K562 (cell line): ENCODE results near the gene ZMPSTE24. TPM values are rescaled to one million over a fixed set of nuclear protein-coding genes. Genes with fewer than 3 reads are reported as not detected.

Source experiments
- ATAC-seq: fragments of 200-7000 bp; cut with Tn5 transposase; 3 replicates; pipeline ENCODE4 v1.9.1; 2020; ENCODE audit warnings: moderate library complexity
- BruUV-seq: library from RNA; stranded (reverse); fragments of 400-500 nt; replicated peaks from 2 replicates; lab custom pipeline; 2021; lab: Mats Ljungman, UMichigan
- CTCF ChIA-PET: fragments of 300-600 bp; formaldehyde crosslinking; extraction: SDS; loops from one replicate; lab custom pipeline; 2021; ENCODE audit warnings: low intra/inter-chr PET ratio; lab: Yijun Ruan, JAX
- POLR2A ChIA-PET: fragments of 300-600, 350-650 bp; sonication (Branson Sonifier 250); formaldehyde crosslinking; extraction: SDS; loops from one replicate; lab custom pipeline; 2021; ENCODE audit warnings: antibody characterized with exemption, inconsistent platforms; lab: Yijun Ruan, JAX
- DNase-seq, 4 experiments: peaks; one replicate each; pipeline versions ENCODE4 v3.0.0 to v3.0.0-alpha.2; 2011 to 2018; ENCODE audit warnings: low spot score in 3 of 4, mixed read lengths in 3 of 4; ENCODE audit errors: extremely low read depth in 1 of 4
- FAIRE-seq: peaks from 2 replicates; lab custom pipeline; 2011; peaks lifted over from hg19 to GRCh38; lab: Jason Lieb, UNC
- H2AFZ ChIP-seq: 2 replicates; pipeline ENCODE4 v1.6.0; 2011; ENCODE audit warnings: low read depth, low read length, control low read depth, inconsistent platforms
- H3K27ac ChIP-seq: fragments of 200-600 bp; 3 replicates; pipeline ENCODE4 v1.8.0; 2011; ENCODE audit warnings: low read depth, mild to moderate bottlenecking, control low read depth, inconsistent platforms, low read length, moderate library complexity, mixed read lengths; ENCODE audit errors: extremely low read depth
- H3K27me3 ChIP-seq, 2 experiments: fragments of 300-600 bp in 1 of 2; 2 replicates in 1 of 2; 3 replicates in 1 of 2; pipeline versions ENCODE4 v1.6.0 to v1.8.0; 2011; ENCODE audit warnings: inconsistent platforms in 2 of 2, low read length in 2 of 2, mild to moderate bottlenecking in 1 of 2, mixed read lengths in 1 of 2, moderate library complexity in 1 of 2; ENCODE audit not compliant: control insufficient read depth in 2 of 2, insufficient read depth in 2 of 2
- H3K36me3 ChIP-seq: fragments of 300-600 bp; 3 replicates; pipeline ENCODE4 v1.8.0; 2011; ENCODE audit warnings: mild to moderate bottlenecking, low read length, inconsistent platforms; ENCODE audit not compliant: control insufficient read depth, insufficient read depth
- H3K4me1 ChIP-seq, 2 experiments: fragments of 200-600 bp in 1 of 2; replicated peaks in 1 of 2; 2 replicates in 1 of 2; 3 replicates in 1 of 2; pipeline versions ENCODE4 v1.5.1 to v1.8.0; 2011; ENCODE audit warnings: inconsistent platforms in 2 of 2, low read length in 2 of 2, mild to moderate bottlenecking in 1 of 2, mixed read lengths in 1 of 2, moderate library complexity in 1 of 2; ENCODE audit not compliant: control insufficient read depth in 2 of 2, insufficient read depth in 2 of 2
- H3K4me2 ChIP-seq: 2 replicates; pipeline ENCODE4 v1.6.1; 2011; ENCODE audit warnings: low read length, control low read depth, inconsistent platforms, mixed read lengths; ENCODE audit not compliant: insufficient read depth
- H3K4me3 ChIP-seq: fragments of 200-600 bp; sonication (generic), shearing (Covaris generic); 2 replicates; pipeline ENCODE4 v1.5.1; 2016; ENCODE audit warnings: control low read depth, inconsistent platforms
- H3K79me2 ChIP-seq: fragments of 200-600 bp; 3 replicates; pipeline ENCODE4 v1.8.0; 2011; ENCODE audit warnings: low read length, inconsistent platforms; ENCODE audit not compliant: control insufficient read depth, insufficient read depth
- H3K9ac ChIP-seq, 2 experiments: 2 replicates each; pipeline versions ENCODE4 v1.6.0 to v1.6.1; 2011; ENCODE audit warnings: low read depth in 2 of 2, low read length in 2 of 2, control low read depth in 1 of 2, inconsistent platforms in 1 of 2, mild to moderate bottlenecking in 1 of 2, mixed read lengths in 1 of 2; ENCODE audit not compliant: insufficient read depth in 1 of 2
- H3K9me1 ChIP-seq: one replicate; pipeline ENCODE4 v1.6.0; 2011; ENCODE audit warnings: inconsistent platforms, mild to moderate bottlenecking, low read length, moderate library complexity; ENCODE audit not compliant: control insufficient read depth, insufficient read depth
- H3K9me3 ChIP-seq: replicated peaks from 2 replicates; pipeline ENCODE4 v1.5.1; 2011; ENCODE audit warnings: low read depth, low read length, inconsistent platforms; ENCODE audit not compliant: control insufficient read depth, insufficient read depth
- H4K20me1 ChIP-seq: replicated peaks from 2 replicates; pipeline ENCODE4 v1.6.1; 2011; ENCODE audit warnings: low read length, inconsistent platforms, mixed read lengths; ENCODE audit not compliant: control insufficient read depth, insufficient read depth
- ARID2 ChIP-seq: fragments of 450-650 bp; IDR thresholded peaks from 2 replicates; pipeline ENCODE4 v1.6.1; 2017; ENCODE audit warnings: antibody characterized with exemption, mild to moderate bottlenecking
- CC2D1A ChIP-seq: fragments of 450-650 bp; IDR thresholded peaks from 2 replicates; pipeline ENCODE4 v1.6.1; 2017; ENCODE audit warnings: mild to moderate bottlenecking
- ELF2 ChIP-seq: fragments of 250-450 bp; sonication (Bioruptor Pico); IDR thresholded peaks from 2 replicates; pipeline ENCODE4 v1.5.0; 2021; ENCODE audit warnings: mild to moderate bottlenecking
- RAD21 ChIP-seq, 2 experiments: fragments of 250-450 bp in 1 of 2; fragments of 450-650 bp in 1 of 2; sonication (Bioruptor Pico) in 1 of 2; formaldehyde crosslinking in 1 of 2; IDR thresholded peaks in 1 of 2; conservative IDR thresholded peaks in 1 of 2; 2 replicates each; pipeline versions ENCODE4 v1.4.0 to v1.8.0; 2020 to 2022; ENCODE audit warnings: mild to moderate bottlenecking in 2 of 2, moderate library complexity in 1 of 2
- SMC3 ChIP-seq: conservative IDR thresholded peaks from 2 replicates; pipeline ENCODE4 v1.6.1; 2011; ENCODE audit warnings: low read depth, low read length, improper control_type of control experiment; ENCODE audit not compliant: insufficient read depth
- STAG1 ChIP-seq: sonication (generic); formaldehyde crosslinking; IDR thresholded peaks from 2 replicates; pipeline ENCODE4 v1.5.0; 2020; ENCODE audit warnings: missing genetic modification reagents, borderline replicate concordance
- ZNF143 ChIP-seq: sonication (generic); formaldehyde crosslinking; IDR thresholded peaks from 2 replicates; pipeline ENCODE4 v1.9.0; 2022; ENCODE audit warnings: mild to moderate bottlenecking, missing genetic modification reagents
- ZNF197 ChIP-seq: fragments of 200-800 bp; sonication (Bioruptor generic); IDR thresholded peaks from 2 replicates; pipeline ENCODE4 v1.6.1; 2016; ENCODE audit warnings: low read depth, missing genetic modification characterization, missing compliant biosample characterization
- WGBS: fragments of 100-300 bp; shearing (Covaris generic); methylation state at CpG from one replicate; pipeline ENCODE4 v1.1.6; 2016; ENCODE audit warnings: low coverage, mixed read lengths; ENCODE audit not compliant: insufficient coverage; ENCODE audit errors: missing lambda C conversion rate; 5-methylcytosine and 5-hydroxymethylcytosine counted together
- in situ Hi-C: fragments of 300-500 bp; cut with MboI; formaldehyde crosslinking; loops from 4 replicates; pipeline ENCODE4 v1.15.0; 2018; ENCODE audit warnings: inconsistent platforms, mixed read lengths
- intact Hi-C: fragments of 100-400 bp; cut with micrococcal nuclease; formaldehyde crosslinking; loops from 2 replicates; pipeline ENCODE4 v1.14.2; 2022
- polyA plus RNA-seq, 8 experiments: library from polyadenylated mRNA; depleted of rRNA in 4 of 8; stranded (reverse) in 5 of 8; unstranded in 3 of 8; fragments of >200 nt; fragmentation: Nextera tagmentation in 2 of 8; fragmentation: Illumina TruSeq in 1 of 8; extraction: Ambion mirVana in 2 of 8; extraction: Trizol in 1 of 8; gene quantifications; 2 replicates each; pipeline versions ENCODE4 v1.2.1 to v1.2.3, GENCODE V29; 2011 to 2014; ENCODE audit warnings: inconsistent platforms in 1 of 8, missing spikeins in 1 of 8
- total RNA-seq, 7 experiments: library from RNA; depleted of rRNA in 6 of 7; stranded (reverse); fragments of >200 nt in 6 of 7; fragmentation: Illumina TruSeq in 2 of 7; extraction: Trizol in 2 of 7; gene quantifications; 2 replicates each; pipeline versions ENCODE4 v1.2.1 to v1.2.3, GENCODE V29; 2011 to 2021; ENCODE audit warnings: low replicate concordance in 1 of 7
- TF ChIP-seq, protein P1 (sequence below): fragments of 200-600 bp; sonication (generic); IDR thresholded peaks from one replicate; pipeline ENCODE4 v1.6.1; 2012; ENCODE audit warnings: mild to moderate bottlenecking, low read depth, low read length, inconsistent platforms

ZMPSTE24 gene
- total and polyA plus RNA-seq, 9 of the 15 experiments (the other 6 are each of a cell fraction or from before 2014, with no cell fraction given) = 30.7 to 75.9 (median 64.3) TPM

- Histone ChIP-seq H3K9ac (peak overlapping the region in 1 of 2 experiments; percentile 1; a peak in 1 of 4 replicates), H4K20me1 (no peaks in the 10 kb centered on the region), H3K27ac (no peak overlapping the region), H3K9me3 (no peaks in the 10 kb centered on the region), H3K79me2 (no peaks in the 10 kb centered on the region), H3K4me3 (no peak overlapping the region), H3K9me1 (no peaks in the 10 kb centered on the region), H3K36me3 (no peaks in the 10 kb centered on the region), H3K4me1 (peaks cover 0 to 20% of the 10 kb centered on the region in 2 experiments; a peak in 1 of 5 replicates), H3K4me2 (no peak overlapping the region), H3K27me3 (peaks cover 0 to 10% of the 10 kb centered on the region in 2 experiments; a peak in 2 of 5 replicates), H2AFZ (no peak overlapping the region)
- intact Hi-C loops = loop anchor here (1.0 kb wide), 3 partner anchors 152 to 221 kb away; no protein-coding TSS in a partner anchor
- in situ Hi-C loops = loop anchor here (10.0 kb wide), 1 partner anchor 151 kb away; no protein-coding TSS in a partner anchor
- peak; percentile 84 for ATAC-seq
- DNase-seq = peak in 2 of 4 experiments; percentile 55 to 62
- BruUV-seq = no TSS peak
- CTCF ChIA-PET = interaction anchor here (0.6 to 1.5 kb wide), 3 partner anchors 149 to 227 kb away, joined by 3 to 11 read pairs (median 3); no protein-coding TSS in a partner anchor
- 29% methylated on average over 5 of the region's 5 CpGs for WGBS
- FAIRE-seq = peak; percentile 32
- POLR2A ChIA-PET = interaction anchor here (0.6 to 1.2 kb wide), 5 partner anchors 9 to 225 kb away, joined by 3 to 5 read pairs (median 4); no protein-coding TSS in a partner anchor
- TF ChIP-seq ARID2 (peak; percentile 85; the same call in 1 of the 2 replicates), STAG1 (CRISPR knock-in tag) (peak; percentile 70; the same call in 1 of the 2 replicates), SMC3 (peak; percentile 85), ELF2 (CRISPR knock-in tag) (no peak), ZNF197 (no peak), RAD21 (CRISPR knock-in tag; conservative IDR thresholded peaks at IDR 0.05 in 1 of 2, IDR thresholded peaks at IDR 0.05 in 1 of 2) (peak; percentile 36 to 89; a peak in 3 of 4 replicates), CC2D1A (peak; percentile 25; the same call in 1 of the 2 replicates), ZNF143 (CRISPR knock-in tag) (no peak)
- TF ChIP-seq, protein P1, sequence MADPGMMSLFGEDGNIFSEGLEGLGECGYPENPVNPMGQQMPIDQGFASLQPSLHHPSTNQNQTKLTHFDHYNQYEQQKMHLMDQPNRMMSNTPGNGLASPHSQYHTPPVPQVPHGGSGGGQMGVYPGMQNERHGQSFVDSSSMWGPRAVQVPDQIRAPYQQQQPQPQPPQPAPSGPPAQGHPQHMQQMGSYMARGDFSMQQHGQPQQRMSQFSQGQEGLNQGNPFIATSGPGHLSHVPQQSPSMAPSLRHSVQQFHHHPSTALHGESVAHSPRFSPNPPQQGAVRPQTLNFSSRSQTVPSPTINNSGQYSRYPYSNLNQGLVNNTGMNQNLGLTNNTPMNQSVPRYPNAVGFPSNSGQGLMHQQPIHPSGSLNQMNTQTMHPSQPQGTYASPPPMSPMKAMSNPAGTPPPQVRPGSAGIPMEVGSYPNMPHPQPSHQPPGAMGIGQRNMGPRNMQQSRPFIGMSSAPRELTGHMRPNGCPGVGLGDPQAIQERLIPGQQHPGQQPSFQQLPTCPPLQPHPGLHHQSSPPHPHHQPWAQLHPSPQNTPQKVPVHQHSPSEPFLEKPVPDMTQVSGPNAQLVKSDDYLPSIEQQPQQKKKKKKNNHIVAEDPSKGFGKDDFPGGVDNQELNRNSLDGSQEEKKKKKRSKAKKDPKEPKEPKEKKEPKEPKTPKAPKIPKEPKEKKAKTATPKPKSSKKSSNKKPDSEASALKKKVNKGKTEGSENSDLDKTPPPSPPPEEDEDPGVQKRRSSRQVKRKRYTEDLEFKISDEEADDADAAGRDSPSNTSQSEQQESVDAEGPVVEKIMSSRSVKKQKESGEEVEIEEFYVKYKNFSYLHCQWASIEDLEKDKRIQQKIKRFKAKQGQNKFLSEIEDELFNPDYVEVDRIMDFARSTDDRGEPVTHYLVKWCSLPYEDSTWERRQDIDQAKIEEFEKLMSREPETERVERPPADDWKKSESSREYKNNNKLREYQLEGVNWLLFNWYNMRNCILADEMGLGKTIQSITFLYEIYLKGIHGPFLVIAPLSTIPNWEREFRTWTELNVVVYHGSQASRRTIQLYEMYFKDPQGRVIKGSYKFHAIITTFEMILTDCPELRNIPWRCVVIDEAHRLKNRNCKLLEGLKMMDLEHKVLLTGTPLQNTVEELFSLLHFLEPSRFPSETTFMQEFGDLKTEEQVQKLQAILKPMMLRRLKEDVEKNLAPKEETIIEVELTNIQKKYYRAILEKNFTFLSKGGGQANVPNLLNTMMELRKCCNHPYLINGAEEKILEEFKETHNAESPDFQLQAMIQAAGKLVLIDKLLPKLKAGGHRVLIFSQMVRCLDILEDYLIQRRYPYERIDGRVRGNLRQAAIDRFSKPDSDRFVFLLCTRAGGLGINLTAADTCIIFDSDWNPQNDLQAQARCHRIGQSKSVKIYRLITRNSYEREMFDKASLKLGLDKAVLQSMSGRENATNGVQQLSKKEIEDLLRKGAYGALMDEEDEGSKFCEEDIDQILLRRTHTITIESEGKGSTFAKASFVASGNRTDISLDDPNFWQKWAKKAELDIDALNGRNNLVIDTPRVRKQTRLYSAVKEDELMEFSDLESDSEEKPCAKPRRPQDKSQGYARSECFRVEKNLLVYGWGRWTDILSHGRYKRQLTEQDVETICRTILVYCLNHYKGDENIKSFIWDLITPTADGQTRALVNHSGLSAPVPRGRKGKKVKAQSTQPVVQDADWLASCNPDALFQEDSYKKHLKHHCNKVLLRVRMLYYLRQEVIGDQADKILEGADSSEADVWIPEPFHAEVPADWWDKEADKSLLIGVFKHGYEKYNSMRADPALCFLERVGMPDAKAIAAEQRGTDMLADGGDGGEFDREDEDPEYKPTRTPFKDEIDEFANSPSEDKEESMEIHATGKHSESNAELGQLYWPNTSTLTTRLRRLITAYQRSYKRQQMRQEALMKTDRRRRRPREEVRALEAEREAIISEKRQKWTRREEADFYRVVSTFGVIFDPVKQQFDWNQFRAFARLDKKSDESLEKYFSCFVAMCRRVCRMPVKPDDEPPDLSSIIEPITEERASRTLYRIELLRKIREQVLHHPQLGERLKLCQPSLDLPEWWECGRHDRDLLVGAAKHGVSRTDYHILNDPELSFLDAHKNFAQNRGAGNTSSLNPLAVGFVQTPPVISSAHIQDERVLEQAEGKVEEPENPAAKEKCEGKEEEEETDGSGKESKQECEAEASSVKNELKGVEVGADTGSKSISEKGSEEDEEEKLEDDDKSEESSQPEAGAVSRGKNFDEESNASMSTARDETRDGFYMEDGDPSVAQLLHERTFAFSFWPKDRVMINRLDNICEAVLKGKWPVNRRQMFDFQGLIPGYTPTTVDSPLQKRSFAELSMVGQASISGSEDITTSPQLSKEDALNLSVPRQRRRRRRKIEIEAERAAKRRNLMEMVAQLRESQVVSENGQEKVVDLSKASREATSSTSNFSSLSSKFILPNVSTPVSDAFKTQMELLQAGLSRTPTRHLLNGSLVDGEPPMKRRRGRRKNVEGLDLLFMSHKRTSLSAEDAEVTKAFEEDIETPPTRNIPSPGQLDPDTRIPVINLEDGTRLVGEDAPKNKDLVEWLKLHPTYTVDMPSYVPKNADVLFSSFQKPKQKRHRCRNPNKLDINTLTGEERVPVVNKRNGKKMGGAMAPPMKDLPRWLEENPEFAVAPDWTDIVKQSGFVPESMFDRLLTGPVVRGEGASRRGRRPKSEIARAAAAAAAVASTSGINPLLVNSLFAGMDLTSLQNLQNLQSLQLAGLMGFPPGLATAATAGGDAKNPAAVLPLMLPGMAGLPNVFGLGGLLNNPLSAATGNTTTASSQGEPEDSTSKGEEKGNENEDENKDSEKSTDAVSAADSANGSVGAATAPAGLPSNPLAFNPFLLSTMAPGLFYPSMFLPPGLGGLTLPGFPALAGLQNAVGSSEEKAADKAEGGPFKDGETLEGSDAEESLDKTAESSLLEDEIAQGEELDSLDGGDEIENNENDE = no peak
Measured at GRCh38 chr1:40305451-40305850, 47.4 kb downstream of the ZMPSTE24 start.
